GM18508 (cell line): ENCODE data around the gene PRODH2.

Experiments used
- ATAC-seq: cut with Tn5 transposase; IDR thresholded peaks from one replicate; pipeline ENCODE4 v1.9.1; 2021; ENCODE audit warnings: moderate number of reproducible peaks; ENCODE audit not compliant: insufficient read depth, unreplicated experiment

Gene PRODH2

GRCh38 chr19:35812220-35813042 lies at the start of gene PRODH2:
Gene PRODH2 (minus strand): TSS chr19:35812845. CDS start chr19:35812805, 40 bp downstream.
- no peak for ATAC-seq

DNA sequence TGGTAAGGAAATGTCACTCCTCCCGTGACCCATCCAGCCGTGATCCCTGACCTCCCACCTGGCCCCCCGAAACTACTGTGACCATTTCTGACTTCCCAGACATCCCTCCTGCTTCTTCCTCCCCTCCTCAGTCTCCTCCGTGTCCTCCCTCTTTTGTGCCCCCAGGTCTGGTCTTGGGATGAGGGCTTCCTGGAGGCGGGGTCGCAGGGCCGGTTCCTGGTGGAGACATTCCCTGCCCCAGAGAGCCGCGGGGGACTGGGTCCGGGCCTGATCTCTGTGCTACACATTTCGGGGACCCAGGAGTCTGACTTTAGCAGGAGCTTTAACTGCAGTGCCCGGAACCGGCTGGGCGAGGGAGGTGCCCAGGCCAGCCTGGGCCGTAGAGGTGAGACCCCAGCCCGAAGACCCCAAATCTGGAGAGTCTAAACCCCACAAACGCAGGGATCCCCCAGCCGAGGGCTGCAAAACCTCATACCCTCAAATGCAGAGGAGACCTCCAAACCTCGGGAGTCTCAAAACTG lies 49.1 kb upstream of the PRODH2 start:
- no peak for ATAC-seq

DNA sequence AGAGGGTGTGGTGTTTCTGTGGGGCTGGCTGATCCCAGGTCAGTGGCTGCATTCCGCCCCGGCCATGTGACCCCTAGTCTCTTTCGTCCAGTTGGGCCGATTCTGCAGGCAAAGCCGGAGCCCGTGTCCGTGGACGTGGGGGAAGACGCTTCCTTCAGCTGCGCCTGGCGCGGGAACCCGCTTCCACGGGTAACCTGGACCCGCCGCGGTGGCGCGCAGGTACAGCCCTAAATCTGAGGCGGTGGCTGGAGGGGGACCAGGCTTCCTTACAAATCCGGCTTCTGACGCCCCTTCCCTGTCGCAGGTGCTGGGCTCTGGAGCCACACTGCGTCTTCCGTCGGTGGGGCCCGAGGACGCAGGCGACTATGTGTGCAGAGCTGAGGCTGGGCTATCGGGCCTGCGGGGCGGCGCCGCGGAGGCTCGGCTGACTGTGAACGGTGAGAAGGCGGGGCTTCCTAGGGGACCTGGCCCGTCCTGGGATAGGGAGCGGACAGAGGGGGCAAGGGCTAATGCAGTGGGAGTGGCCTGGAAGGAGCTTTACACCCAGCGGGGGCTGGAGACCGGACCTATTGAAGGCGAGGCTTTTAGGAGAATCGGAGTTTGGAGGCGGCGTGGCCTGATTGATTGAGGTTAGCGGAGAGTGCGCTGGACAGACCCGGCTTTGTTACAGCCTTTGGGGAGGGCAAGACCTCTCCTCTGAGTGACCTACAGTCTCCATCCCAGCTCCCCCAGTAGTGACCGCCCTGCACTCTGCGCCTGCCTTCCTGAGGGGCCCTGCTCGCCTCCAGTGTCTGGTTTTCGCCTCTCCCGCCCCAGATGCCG lies 48.4 kb upstream of the PRODH2 start:
- no peak for ATAC-seq

DNA sequence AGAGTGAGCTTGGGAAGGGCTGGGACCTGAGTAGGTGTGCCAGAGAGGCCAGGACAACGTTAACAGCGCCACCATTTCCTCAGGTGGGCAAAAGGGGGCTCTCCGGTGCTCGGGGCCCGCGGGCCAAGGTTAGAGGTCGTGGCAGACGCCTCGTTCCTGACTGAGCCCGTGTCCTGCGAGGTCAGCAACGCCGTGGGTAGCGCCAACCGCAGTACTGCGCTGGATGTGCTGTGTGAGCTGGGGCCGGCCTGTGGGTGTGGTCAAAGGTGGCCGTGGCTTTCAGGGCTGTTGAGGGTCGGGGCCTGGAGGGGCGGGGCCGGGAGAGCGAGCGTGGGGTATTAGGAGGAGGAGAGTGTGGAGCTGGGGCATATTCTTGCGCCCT lies 47.8 kb upstream of the PRODH2 start:
- no peak for ATAC-seq

DNA sequence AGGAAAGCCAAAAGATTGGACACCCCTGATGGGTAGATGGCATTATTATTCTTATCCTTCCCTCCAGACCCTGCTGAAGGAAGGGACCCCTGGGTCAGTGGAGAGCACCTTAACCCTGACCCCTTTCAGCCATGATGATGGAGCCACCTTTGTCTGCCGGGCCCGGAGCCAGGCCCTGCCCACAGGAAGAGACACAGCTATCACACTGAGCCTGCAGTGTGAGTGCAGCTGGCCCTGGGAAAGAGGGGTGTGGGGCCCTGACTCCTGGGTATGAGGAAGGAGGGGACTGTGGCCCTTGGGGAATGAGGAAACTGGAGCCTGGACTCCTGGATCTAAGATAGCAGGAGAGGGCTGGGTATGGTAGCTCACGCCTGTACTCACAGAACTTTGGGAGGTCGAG lies 46.8 kb upstream of the PRODH2 start:
- ATAC-seq = no peak

DNA sequence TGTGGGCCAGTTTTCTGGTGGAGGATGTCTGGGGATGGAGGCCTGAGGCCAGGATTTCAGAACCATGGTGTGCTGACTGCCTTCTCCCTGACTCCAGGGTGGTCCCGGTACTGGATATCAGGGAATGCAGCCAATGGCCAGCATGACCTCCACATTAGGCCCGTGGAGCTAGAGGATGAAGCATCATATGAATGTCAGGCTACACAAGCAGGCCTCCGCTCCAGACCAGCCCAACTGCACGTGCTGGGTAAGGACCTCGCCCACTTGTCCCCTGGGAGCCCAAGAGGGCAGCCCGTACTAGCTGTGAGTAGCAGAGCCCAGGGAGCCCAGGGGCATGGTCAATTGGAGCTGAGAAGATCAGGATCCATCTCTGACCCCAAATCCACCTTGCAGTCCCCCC lies 45.7 kb upstream of the PRODH2 start:
- no peak for ATAC-seq

DNA sequence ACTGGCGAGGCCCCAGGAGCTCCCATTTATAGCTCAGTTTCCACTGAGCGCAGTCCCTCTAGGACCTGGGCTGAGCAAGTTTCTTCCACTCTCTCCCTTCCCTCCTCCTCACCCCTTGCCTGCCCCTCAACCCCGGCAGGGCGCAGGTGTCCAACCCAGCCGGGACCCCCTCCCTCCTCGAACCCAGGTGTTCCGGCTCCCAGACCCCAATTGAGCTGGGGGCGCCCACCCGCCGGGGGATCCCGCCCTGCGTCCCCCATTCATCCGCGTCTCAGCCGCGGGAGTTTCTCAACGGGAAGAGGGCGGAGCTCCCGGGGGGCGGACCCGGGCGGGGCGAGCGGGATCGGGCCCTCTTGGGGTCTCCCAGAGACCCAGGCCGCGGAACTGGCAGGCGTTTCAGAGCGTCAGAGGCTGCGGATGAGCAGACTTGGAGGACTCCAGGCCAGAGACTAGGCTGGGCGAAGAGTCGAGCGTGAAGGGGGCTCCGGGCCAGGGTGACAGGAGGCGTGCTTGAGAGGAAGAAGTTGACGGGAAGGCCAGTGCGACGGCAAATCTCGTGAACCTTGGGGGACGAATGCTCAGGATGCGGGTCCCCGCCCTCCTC lies 44.0 kb upstream of the PRODH2 start, which contains the start of gene KIRREL2:
TSS of gene KIRREL2 (plus strand) at position 366 of the 604 bp plus-strand sequence. CDS start at position 575, 209 bp downstream.
- no peak for ATAC-seq

DNA sequence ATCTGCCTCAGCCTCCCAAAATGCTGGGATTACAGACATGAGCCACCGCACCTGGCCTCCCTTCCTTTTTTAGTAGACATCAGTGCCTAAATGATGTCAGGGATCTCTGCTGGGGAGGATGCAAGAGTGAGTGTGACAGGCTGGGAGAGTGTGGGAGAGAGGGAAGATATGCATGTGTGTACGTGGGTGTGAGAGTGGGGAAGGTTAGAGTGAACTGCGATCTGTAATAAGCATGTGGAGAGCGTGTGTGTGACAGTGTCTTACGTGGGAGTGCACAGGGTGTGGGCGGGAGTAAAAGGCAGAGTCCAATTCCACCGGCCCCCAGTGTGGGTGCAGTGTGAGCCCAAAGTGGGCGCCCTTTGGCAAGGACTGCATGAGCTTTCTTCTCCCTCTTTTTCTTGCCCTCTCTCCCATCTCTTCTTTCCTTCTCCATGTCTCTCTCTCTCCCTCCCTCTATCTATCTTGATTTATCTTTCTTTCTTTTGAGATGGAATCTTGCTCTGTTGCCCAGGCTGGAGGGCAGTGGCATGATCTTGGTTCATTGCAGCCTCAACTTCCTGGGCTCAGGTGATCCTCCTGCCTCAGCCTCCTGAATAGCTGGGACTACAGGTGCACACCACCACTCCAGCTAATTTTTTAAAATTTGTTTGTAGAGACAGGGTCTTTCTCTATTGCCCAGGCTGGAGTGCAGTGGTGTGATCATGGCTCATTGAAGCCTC lies 40.6 kb upstream of the PRODH2 start:
- no peak for ATAC-seq

DNA sequence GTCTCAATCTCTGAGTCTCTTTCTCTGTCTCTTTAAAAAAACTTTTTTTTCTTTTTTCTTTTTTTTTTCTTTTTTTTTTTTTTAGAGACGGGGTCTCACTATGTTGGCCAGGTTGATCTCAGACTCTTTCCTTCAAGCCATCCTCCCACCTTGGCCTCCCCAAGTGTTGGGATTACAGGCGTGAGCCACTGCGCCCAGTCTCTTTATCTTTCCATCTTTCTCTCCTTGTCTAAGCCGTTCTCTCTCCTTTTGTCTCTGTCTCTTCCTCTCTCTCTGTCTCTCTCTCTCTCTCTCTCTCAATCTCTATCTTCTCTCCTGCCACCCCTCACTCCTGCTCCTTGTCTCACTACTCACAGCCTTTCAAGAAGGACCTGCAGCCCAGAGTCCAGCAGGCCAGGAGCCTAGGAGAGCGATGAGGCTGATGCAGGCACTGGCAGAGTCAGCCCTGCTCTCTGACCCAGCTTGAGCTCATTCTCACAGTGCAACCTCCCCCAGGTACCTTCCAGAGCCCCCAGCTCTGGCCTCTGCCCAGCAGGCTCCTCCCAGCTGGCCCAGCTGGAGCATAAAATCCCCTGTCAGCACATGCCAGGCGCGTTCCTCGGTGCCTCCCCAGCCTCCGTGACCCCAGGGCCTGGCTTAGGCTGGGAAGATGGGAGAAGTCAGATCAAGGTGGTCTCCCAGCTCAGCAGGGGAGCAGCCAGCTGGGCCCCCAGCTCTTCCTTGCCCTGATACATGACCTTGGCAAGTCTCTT lies 39.6 kb upstream of the PRODH2 start, which contains the start of gene NPHS1:
TSS of gene NPHS1 (minus strand) at position 476 of the 752 bp plus-strand sequence. CDS start 667 bp downstream, outside the sequence.
- ATAC-seq = no peak

DNA sequence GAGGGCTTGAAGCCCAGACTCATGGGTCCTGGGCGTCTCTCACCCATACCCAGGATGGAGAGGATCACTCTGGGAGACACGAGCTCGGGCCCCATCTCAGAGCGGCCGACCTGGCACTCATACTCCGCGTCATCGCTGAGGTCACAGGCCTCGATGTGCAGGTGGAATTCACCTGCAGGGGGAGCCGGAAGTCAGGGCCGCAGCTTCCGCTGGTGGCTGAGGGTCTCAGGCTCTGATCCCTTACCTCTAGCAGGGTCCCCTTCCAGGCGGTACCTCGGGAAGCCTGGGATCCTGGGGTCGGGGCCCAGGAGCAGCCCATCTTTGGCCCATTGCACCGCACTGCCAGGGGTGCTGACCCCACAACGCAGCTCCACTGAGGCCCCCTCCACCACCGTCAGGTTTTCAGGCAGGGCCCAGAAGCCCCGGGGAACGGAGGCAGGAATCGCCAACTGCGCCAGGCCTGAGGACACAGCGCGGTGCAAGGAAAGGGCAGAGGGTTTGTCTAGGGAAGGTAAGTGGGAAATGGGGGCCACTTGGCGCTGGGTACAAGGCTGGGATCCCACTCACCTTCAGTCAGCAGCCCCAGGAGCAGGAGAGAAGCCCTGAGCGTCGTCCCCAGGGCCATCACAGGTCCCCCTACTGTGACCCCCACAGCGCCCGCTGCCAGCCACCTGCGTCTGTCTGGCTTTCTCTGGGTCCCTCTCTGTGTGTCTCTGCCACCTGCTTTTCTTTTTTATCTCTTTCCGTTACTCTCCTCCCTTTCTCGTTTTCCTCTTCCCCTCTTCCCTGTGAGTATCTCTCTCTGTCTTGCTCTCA lies 38.8 kb upstream of the PRODH2 start:
- ATAC-seq = no peak

- no peak for ATAC-seq
Observed at GRCh38 chr19:35848919-35849505, 36.4 kb upstream of the PRODH2 start.

GRCh38 chr19:35848486-35848885 lies 35.8 kb upstream of the PRODH2 start:
- no peak for ATAC-seq

DNA sequence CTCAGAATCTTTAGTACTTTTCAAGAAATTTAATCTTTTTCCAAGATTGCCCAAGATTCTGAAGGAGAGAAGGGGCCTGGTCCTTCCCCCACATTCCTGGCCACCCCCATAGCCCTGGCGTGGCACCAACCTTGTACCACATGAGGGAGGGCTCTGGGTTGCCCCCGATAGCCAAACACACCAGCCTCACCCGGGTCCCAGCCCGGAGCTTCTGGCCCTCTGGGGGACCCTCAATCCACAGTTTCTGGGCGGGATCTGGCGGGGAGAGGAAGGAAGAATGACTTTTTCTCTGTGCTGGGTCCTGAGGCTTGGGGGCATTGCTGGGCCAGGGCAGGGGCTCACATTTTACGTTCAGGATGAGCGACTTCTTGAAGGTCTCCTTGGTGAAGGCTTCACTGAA lies 35.3 kb upstream of the PRODH2 start:
- no peak for ATAC-seq

DNA sequence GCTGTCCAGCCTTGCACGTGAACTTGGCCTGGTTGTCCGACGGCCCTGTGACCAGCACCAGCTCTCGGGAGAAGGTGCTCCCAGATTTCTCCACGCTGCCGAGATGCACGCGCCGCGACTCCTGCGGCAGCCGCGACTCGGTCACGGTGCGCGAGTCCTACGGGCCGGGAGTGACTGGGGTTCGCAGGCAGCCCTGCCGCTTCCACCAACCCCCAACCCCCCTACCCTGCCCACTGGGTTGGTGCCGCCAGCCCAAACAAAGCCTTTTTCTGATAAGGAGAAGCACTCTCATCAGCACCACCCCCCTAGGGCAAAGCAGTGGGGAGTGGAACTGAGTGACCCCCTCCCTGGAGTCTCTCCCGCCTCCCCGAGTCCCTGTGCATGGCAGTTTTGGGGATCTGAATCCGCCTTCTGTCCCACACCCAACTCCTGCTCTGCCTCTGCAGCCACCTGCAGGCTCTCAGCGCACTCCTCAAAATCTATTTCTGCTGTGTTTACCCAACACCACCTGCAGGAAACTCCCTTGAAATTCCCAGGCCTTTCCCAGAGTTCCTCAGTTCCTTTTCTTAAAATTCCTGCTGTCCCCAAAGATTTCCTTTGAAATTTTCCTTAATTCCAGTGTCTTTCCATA lies 33.5 kb upstream of the PRODH2 start:
- ATAC-seq = no peak

GRCh38 chr19:35845215-35846037 lies 32.8 kb upstream of the PRODH2 start:
- ATAC-seq = no peak

GRCh38 chr19:35844482-35845214 lies 32.0 kb upstream of the PRODH2 start:
- no peak for ATAC-seq
